Left ventricle myocardium superior (tissue), 1 donor: ENCODE measurements around the gene FLII. TPM values are rescaled to one million over a fixed set of nuclear protein-coding genes. Genes with fewer than 3 reads are reported as not detected.

Source experiments
- ATAC-seq: fragments of 200-7000 bp; cut with Tn5 transposase; one replicate; pipeline ENCODE4 v1.9.1; 2020; ENCODE audit warnings: mild to moderate bottlenecking, moderate library complexity
- DNase-seq: peaks from one replicate; pipeline ENCODE4 v3.0.0-alpha.2; 2020
- intact Hi-C: fragments of 100-400 bp; cut with micrococcal nuclease; formaldehyde crosslinking; loops from one replicate; pipeline ENCODE4 v1.11.0; 2022
- total RNA-seq: library from RNA; stranded (reverse); fragmentation: NEBNext Ultra II Directional; extraction: Animal tissue kit (Norgen Biotek cat#: 25700); gene quantifications from one replicate; pipeline ENCODE4 v1.2.1, GENCODE V29; 2021
- donor health status: DM: no; HTN: yes; CAD: no; lungs with severe emphysema.

FLII gene
- total RNA-seq, 1 donor from 2014 or later = 292 TPM

DNA sequence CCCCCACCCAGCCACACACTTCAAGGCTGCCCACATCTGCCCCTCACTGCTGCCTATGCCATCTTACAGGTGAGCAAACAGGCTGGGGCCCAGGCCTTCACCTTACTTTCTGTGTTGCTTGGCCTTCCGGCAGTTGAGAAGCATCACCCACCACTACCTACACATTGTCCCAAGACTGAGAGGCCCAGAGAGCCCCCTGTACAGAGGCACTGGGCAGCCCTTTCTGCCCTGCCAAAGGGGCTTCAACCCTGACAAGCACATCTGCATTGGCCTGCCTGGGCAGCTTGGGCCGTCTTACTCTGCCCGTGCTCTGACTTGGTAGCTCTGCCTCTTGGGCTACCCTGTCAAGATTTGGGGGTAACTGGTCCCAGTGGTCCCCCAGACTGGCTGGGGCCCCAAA is 3.1 kb upstream of the FLII start:
- DNase-seq = no peak
- intact Hi-C loops = no loop called here
- ATAC-seq = no peak

- DNase-seq = peak; percentile 89
- peak; percentile 75 for ATAC-seq
- intact Hi-C loops = no loop called here
Observed at GRCh38 chr17:18261146-18261515, 2.6 kb upstream of the FLII start.

DNA sequence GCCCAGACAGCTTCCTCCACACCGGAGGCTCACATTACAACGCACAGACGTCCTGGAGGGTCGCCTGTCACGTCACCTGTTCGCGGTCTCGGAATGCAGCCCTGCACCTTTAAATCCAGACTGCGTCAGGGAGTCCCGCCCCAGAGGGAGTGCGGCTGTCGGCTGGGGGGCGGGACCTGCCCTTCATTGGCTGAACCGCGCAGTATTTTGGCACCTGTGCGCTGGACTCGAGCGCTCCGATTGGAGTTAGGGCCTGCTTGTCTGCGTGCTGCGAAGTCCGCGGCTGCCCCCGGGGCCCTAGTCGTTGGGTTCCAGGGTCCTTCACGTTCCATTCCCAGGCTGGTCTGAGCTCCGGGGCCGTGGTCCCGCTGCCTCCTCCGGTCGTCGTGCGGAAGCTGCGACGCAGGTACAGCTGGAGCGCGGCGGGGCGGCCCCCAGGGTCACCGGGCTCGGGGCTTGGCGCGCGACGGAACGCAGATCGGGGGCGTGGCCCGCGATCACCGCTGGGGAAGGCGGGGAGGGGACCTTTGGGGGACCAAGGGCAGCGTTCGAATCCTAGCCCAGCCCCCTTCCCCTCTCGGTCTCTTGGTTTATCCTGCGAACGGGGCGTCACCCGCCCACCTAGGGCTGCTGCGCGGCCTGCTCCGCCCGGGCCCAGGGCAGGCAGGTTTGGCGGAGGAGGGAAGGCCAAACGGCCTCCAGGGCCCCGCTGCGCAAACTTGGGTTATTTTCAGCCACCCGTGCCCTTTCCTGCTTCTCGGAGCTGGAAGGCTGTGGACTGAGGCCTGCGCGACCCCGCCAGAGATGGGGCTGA is 2.0 kb upstream of the FLII start, which contains the start of gene MIEF2:
Gene MIEF2, plus strand, starts transcription at position 331 of the 814 bp plus-strand sequence. CDS start 2,059 bp downstream, outside the sequence.
- ATAC-seq = peak; percentile 82
- DNase-seq = peak; percentile 97
- intact Hi-C loops = no loop called here

DNA sequence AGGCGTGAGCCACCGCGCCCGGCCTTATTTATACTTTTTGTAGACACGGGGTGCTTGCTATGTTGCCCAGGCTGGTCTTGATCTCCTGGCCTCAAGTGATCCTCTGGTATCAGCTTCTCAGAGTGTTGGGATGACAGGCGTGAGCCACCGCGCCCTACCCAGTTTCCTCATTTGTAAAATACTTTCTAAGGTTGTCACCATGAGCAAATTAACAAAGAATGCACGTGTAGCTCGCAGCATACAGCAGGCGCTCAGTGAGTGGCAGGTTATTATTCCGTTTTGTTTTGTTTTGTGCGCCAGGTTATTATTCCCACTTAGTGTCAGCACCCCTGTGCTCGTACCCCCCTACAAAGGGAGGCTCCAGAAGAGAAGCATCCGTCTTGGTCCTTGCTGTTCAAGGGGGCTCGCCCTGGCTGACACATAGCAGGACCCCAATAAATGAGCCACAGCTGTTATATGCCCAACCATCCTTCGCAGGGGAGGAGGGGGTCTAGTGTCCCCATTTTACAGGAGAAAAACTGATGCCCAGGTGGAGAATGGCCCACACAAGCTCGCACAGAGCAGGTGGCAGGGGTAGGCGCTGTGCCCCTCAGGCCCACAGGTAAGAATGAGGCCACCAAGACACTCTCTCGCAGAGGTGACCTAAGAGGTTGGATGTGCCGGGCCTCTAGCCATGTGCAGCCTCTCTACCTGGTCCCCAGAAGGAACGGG is 1.2 kb upstream of the FLII start:
- ATAC-seq (no peak), DNase-seq (no peak)
- intact Hi-C loops = no loop called here

DNA sequence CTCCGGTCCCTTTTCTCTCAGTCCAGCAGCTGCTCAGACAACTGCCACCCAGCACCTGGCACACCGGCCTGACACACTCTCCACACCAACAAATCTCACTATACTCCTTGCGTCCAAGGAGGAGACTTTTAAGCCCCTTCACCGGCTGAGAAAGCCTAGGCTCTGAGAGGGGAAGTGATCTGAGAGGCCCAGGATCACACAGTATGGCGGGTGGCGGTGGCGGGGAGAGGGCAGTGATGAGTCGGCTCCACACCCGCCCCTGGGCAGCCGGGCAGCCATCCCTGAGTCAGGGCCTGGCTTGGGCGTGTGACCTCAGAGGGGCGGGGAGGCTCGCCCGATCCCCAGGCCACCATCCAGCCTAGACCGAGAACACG is 569 bp downstream of the FLII start:
- DNase-seq = peak; percentile 86
- intact Hi-C loops = no loop called here
- ATAC-seq = peak; percentile 63

DNA sequence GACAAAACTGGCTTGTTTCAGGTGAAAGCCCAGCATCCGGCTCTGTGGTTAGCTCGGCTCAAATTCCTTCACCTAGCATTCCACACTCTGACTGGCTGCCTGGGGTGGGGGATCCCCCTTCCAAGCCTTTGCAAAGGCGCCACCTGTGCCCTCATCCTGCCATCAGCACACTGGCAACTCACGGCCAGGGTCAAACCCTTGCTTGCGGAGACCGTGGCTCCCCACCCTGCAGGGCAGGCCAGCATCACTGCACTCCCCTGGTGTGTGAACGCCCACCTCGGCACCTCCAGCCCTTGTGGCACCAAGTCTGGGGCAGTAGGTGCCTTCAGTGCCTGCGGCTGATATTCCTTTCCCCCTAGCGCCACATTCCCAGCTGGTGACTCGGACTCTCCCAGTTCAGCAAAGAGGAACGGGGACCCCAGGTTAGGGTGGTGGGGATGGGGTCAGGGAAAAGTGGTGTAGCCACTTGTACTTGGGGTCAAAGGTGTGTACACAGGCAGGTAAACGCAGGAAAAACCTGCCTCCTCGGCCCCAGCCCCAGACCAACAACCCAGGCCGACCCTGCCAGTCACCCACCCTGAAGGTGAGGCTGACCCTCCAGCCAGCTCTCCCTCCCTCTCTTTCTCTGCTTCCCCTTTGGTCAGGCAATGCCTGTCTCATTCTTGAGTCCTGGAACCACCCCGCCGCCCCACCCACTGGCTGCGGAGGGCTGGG is 1.1 kb downstream of the FLII start:
- ATAC-seq (peak; percentile 8), DNase-seq (peak; percentile 70)
- intact Hi-C loops = no loop called here

GRCh38 chr17:18256776-18257175 is 1.8 kb downstream of the FLII start:
- DNase-seq (no peak), ATAC-seq (no peak)
- intact Hi-C loops = no loop called here

- no peak for DNase-seq
- no peak for ATAC-seq
- intact Hi-C loops = no loop called here
Observed at GRCh38 chr17:18256351-18256750, 2.2 kb downstream of the FLII start.

DNA sequence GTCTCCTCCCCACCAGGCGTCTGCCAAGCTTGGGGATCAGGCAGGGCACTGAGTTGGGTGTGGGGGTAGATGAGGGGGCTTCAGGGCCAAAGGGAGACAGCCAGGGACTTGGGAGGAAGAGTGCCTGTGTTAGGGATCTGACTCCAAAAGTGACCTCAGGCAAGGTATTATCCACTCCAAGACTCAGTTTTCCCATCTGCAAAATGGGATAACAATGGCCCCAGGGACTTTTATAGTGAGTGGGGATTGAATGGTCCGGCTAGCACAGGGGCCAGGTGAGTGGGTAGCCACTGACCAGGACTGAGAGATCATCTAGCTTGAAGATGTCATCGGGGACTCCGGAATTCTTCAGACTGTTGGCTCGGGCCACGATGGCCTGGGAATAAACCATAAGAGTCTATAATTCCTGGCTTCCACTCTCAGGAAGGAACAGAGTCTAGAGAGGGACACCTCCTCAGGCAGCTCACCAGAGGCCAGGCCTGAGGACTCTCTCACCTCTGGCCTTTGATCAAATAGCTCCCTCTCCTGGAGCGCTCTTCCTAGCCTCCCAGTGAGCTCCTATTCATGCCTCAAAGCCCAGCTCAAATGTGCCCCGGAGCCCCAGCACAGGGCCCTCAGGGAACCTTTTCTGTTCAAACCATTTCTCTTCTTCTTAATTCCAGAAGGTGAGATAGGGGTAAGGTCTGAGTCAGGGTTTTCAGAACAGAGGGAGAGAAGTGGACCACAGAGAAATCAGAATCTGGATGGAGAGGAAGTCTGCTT is 3.5 kb downstream of the FLII start:
- intact Hi-C loops = no loop called here
- no peak for ATAC-seq
- no peak for DNase-seq

- intact Hi-C loops = no loop called here
- no peak for DNase-seq
- ATAC-seq = no peak
Observed at GRCh38 chr17:18253947-18254821, 4.4 kb downstream of the FLII start.

DNA sequence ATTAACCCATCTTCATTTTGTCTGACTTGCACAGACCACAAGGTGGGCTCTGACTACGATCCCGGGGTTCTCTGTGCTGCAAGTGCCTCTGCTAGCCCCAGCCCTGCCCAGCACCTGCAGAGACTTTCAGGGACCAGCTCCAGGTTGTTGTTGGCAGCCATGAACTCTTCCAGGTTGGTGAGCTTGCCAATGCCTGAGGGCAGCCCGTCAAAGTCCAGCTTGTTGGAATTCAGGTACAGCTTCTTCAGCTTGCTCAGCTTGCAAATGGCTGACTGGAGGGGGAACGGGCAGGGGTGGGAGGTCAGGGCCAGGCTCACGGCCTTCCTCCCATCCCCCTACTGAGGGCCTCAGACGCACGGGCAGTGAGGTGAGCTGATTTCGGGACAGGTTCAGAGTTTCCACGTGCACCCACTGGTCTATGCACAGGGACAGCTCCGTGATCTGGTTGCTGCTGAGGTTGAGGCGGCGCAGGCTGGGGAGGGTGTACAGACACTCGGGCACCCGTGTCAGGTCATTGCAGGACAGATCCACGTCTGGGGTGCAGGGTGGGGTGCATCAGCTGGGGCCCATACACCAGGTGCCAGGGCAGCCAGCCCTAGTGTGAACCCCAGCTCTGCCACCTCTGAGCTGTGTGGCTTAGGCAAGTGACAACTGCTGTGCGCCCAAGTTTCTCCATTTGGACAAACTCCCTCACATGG is 5.2 kb downstream of the FLII start:
- intact Hi-C loops = no loop called here
- no peak for ATAC-seq
- no peak for DNase-seq

DNA sequence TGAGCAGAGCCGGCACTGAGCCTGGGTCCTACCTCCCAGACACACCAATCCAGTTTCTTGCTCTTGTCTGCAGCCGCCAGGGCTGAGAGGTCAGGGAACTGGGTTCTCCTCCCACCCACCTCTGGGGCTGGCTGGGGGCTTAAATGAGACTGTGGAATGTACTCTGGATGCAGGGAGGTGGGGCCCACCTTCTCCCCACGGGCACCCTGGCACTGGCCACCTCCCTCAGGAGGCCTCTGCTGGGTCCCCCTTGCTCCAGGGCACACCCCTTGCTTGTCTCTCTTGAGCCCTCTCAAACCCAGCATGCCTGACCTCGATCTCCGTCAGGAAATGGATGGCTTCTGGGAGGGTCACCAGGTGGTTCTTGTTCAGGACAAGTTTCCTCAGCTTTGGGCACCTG is 6.4 kb downstream of the FLII start:
- no peak for DNase-seq
- intact Hi-C loops = no loop called here
- no peak for ATAC-seq

GRCh38 chr17:18251204-18251603 is 7.3 kb downstream of the FLII start:
- no peak for DNase-seq
- no peak for ATAC-seq
- intact Hi-C loops = no loop called here

DNA sequence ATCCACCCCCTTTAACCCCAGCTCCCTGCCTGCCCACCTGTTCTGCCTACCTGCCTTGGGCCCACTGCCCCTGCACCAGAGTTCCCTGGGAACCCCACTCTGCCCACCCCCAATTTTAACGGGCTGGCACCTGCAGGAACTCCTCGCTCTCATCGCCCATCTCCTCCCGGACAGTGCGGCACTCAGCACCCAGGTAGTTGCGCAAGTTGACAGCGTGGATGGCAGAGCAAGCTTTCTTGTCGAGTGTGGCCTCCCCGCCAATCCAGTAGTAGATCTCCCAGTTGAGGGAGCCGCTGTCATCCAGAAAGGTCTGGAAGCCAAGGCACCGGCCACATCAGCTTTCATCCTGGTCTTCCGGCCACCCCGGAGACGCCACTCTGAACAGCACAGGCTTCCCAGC is 7.8 kb downstream of the FLII start:
- DNase-seq (no peak), ATAC-seq (no peak)
- intact Hi-C loops = no loop called here

DNA sequence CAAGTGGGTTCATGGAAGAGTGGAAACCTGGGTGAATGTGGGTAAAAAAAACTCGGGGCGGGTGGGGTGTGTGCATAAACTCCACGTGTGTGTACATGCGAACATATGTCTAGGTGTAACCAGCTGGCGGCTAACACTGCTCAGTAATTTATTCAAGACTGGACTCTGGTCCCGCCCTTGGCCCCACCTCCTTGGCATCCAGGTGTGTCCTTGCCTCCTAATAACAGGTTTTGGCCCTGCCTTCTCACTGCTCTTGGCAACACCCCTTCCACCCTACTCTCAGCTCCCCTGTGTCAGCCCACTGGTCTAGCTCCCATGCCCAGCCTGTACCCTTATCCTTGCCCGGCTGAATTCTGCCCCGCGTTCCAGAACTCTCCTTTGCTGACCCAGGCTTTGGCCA is 8.3 kb downstream of the FLII start:
- ATAC-seq (no peak), DNase-seq (no peak)
- intact Hi-C loops = no loop called here

GRCh38 chr17:18248811-18249210 is 9.7 kb downstream of the FLII start:
- DNase-seq (no peak), ATAC-seq (no peak)
- intact Hi-C loops = no loop called here

DNA sequence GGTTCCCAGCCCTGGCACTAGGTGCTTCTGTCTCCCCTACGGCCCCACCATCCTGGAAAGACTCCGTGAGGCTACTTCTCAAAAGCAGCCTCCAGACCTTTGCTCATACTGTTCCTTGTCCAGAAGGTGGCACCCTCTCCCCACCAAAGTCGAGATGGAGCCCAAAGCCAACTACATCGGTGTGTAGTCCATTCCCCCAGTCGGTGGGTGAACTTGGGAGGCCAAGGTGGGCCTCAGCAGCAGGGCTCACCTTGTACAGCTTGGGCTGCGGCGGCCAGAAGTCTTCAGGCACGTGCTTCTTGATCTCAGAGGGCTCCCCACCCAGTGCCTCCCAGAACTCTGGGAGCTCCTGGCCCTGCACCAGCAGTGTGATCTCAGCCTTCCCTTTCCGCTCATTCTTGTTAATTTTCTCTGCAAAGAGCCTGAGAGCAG is 10.2 kb downstream of the FLII start:
- intact Hi-C loops = no loop called here
- DNase-seq = peak; percentile 61

GRCh38 chr17:18247613-18248001 is 10.9 kb downstream of the FLII start:
- peak; percentile 43 for ATAC-seq
- intact Hi-C loops = no loop called here
- peak; percentile 75 for DNase-seq

More for the DNA sequence above, 10.2 kb downstream of the FLII start:
- peak; percentile 54 for ATAC-seq
